Mesenchymal stem cell (in vitro differentiated cells and primary cell): ENCODE results near the gene ANGPTL8.
A peak's percentile ranks its signal among the peaks of the same experiment; 100 is the strongest.

ENCODE experiments used
- DNase-seq: peaks from one replicate; pipeline ENCODE4 v3.0.0-alpha.2; 2013
- H2AFZ ChIP-seq: one replicate; pipeline ENCODE4 v1.6.1; 2013; ENCODE audit warnings: low read depth, mild to moderate bottlenecking, control low read depth, inconsistent platforms, low read length, moderate library complexity
- H2AK5ac ChIP-seq: 2 replicates; pipeline ENCODE4 v1.6.1; 2013; ENCODE audit warnings: low read length, moderate library complexity, mild to moderate bottlenecking, inconsistent platforms; ENCODE audit not compliant: severe bottlenecking
- H2BK120ac ChIP-seq: one replicate; pipeline ENCODE4 v1.6.1; 2013; ENCODE audit warnings: low read depth, mild to moderate bottlenecking, inconsistent platforms, low read length, moderate library complexity
- H2BK12ac ChIP-seq, 2 experiments: one replicate each; pipeline ENCODE4 v1.6.1; 2013; ENCODE audit warnings: inconsistent platforms in 2 of 2, low read length in 2 of 2, mild to moderate bottlenecking in 2 of 2, moderate library complexity in 2 of 2, control low read depth in 1 of 2
- H2BK15ac ChIP-seq: one replicate; pipeline ENCODE4 v1.6.1; 2013; ENCODE audit warnings: mild to moderate bottlenecking, low read depth, inconsistent platforms; ENCODE audit not compliant: poor library complexity, severe bottlenecking
- H2BK5ac ChIP-seq: 2 replicates; pipeline ENCODE4 v1.6.1; 2013; ENCODE audit warnings: low read depth, mild to moderate bottlenecking, low read length, control low read depth, inconsistent platforms; ENCODE audit not compliant: poor library complexity, severe bottlenecking
- H3K14ac ChIP-seq, 2 experiments: one replicate each; pipeline ENCODE4 v1.6.1; 2013; ENCODE audit warnings: inconsistent platforms in 2 of 2, low read length in 2 of 2, control low read depth in 1 of 2, mild to moderate bottlenecking in 1 of 2, moderate library complexity in 1 of 2
- H3K18ac ChIP-seq, 2 experiments: one replicate each; pipeline ENCODE4 v1.6.1; 2013; ENCODE audit warnings: inconsistent platforms in 2 of 2, low read length in 2 of 2, control low read depth in 1 of 2, low read depth in 1 of 2, mild to moderate bottlenecking in 1 of 2
- H3K23ac ChIP-seq, 2 experiments: one replicate each; pipeline ENCODE4 v1.6.1; 2013; ENCODE audit warnings: inconsistent platforms in 2 of 2, low read length in 2 of 2, mild to moderate bottlenecking in 2 of 2, moderate library complexity in 2 of 2, control low read depth in 1 of 2
- H3K27ac ChIP-seq: 2 replicates; pipeline ENCODE4 v1.5.1; 2013; ENCODE audit warnings: mild to moderate bottlenecking, moderate library complexity, low read length, control low read depth, inconsistent platforms; ENCODE audit not compliant: poor library complexity, severe bottlenecking
- H3K27me3 ChIP-seq, 2 experiments: 2 replicates each; pipeline versions ENCODE4 v1.6.1 to v1.7.0; 2013; ENCODE audit warnings: low read length in 2 of 2, mild to moderate bottlenecking in 2 of 2, moderate library complexity in 2 of 2, control low read depth in 1 of 2, inconsistent platforms in 1 of 2; ENCODE audit not compliant: control insufficient read depth in 1 of 2, insufficient read depth in 1 of 2
- H3K36me3 ChIP-seq, 2 experiments: 2 replicates each; pipeline versions ENCODE4 v1.6.1 to v1.7.0; 2013; ENCODE audit warnings: low read length in 2 of 2, control low read depth in 1 of 2, inconsistent platforms in 1 of 2, low read depth in 1 of 2, mild to moderate bottlenecking in 1 of 2; ENCODE audit not compliant: insufficient read depth in 2 of 2, control insufficient read depth in 1 of 2
- H3K4ac ChIP-seq, 2 experiments: one replicate each; pipeline ENCODE4 v1.6.1; 2013; ENCODE audit warnings: inconsistent platforms in 2 of 2, low read length in 2 of 2, mild to moderate bottlenecking in 2 of 2, moderate library complexity in 2 of 2, control low read depth in 1 of 2, low read depth in 1 of 2
- H3K4me1 ChIP-seq: 2 replicates; pipeline ENCODE4 v1.6.1; 2013; ENCODE audit warnings: low read depth, low read length, control low read depth; ENCODE audit not compliant: control insufficient read depth, insufficient read depth
- H3K4me2 ChIP-seq: 2 replicates; pipeline ENCODE4 v1.6.1; 2013; ENCODE audit warnings: low read length, mild to moderate bottlenecking, inconsistent platforms; ENCODE audit not compliant: poor library complexity, severe bottlenecking
- H3K4me3 ChIP-seq, 2 experiments: 2 replicates each; pipeline versions ENCODE4 v1.5.1 to v1.7.0; 2013; ENCODE audit warnings: low read length in 2 of 2, mild to moderate bottlenecking in 2 of 2, control low read depth in 1 of 2, low read depth in 1 of 2; ENCODE audit not compliant: insufficient read depth in 1 of 2
- H3K79me1 ChIP-seq: replicated peaks from 2 replicates; pipeline ENCODE4 v1.6.1; 2013; ENCODE audit warnings: mild to moderate bottlenecking, control low read depth, low read length, inconsistent platforms; ENCODE audit not compliant: poor library complexity, severe bottlenecking
- H3K9ac ChIP-seq: 2 replicates; pipeline ENCODE4 v1.7.0; 2013; ENCODE audit warnings: mild to moderate bottlenecking, low read length, moderate library complexity
- H3K9me3 ChIP-seq: 2 replicates; pipeline ENCODE4 v1.7.0; 2013; ENCODE audit warnings: mild to moderate bottlenecking, low read length; ENCODE audit not compliant: control insufficient read depth
- H4K8ac ChIP-seq: one replicate; pipeline ENCODE4 v1.6.1; 2013; ENCODE audit warnings: inconsistent platforms, mild to moderate bottlenecking, low read length, moderate library complexity
- H4K91ac ChIP-seq: one replicate; pipeline ENCODE4 v1.6.1; 2013; ENCODE audit warnings: mild to moderate bottlenecking, low read length, inconsistent platforms
- WGBS: methylation state at CpG from one replicate; pipeline ENCODE4 v1.1.7; 2013; ENCODE audit warnings: mixed read lengths; 5-methylcytosine and 5-hydroxymethylcytosine counted together

Gene ANGPTL8

GRCh38 chr19:11200931-11201330 is 38.5 kb upstream of the ANGPTL8 start:
- H3K27ac ChIP-seq = no peak overlapping the region
- no peak overlapping the region for H3K4me3 ChIP-seq
- DNase-seq = no peak
- H3K14ac ChIP-seq = no peak overlapping the region
- no peak overlapping the region for H3K23ac ChIP-seq
- WGBS = 95% methylated on average over 9 of the region's 9 CpGs
- H3K27me3 ChIP-seq = no peaks in the 10 kb centered on the region
- no peak overlapping the region for H4K91ac ChIP-seq
- no peak overlapping the region for H2AFZ ChIP-seq
- H3K79me1 ChIP-seq = peaks cover 8% of the 10 kb centered on the region
- peaks cover 10 to 25% of the 10 kb centered on the region in 2 experiments for H3K36me3 ChIP-seq
- H2AK5ac ChIP-seq = peak overlapping the region; percentile 11
- no peak overlapping the region for H4K8ac ChIP-seq
- H2BK15ac ChIP-seq = peak overlapping the region; percentile 26
- no peak overlapping the region for H3K4me2 ChIP-seq
- peak overlapping the region in 1 of 2 experiments; percentile 35 for H3K18ac ChIP-seq
- H3K4ac ChIP-seq = no peak overlapping the region
- peaks cover 37% of the 10 kb centered on the region for H3K4me1 ChIP-seq
- no peak overlapping the region for H2BK120ac ChIP-seq
- no peak overlapping the region for H2BK5ac ChIP-seq
- H3K9me3 ChIP-seq = no peaks in the 10 kb centered on the region
- H2BK12ac ChIP-seq = peak overlapping the region in 1 of 2 experiments; percentile 10
- no peak overlapping the region for H3K9ac ChIP-seq

DNA sequence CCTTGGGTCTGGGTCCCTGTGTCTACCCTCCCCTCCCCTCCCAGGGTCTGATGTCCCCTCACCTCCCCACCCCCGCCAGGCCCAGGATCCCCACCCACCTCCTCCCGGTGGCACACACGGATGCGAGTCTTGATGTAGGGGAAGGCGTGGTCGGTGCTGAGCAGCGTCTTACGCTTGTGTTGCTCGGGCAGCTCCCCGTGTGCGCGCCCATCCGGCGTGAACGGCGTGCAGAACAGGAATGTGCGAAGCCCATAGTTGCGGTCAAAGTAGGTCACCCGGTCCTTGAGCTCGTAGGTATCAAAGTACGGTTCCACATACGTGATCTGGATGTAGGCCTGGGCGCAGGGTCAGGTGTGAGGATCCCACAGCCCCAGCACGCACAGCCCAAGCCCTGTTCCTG is 37.6 kb upstream of the ANGPTL8 start:
- Histone ChIP-seq H2BK5ac (no peak overlapping the region), H2BK12ac (peak overlapping the region in 1 of 2 experiments; percentile 94), H3K36me3 (peaks cover 10 to 25% of the 10 kb centered on the region in 2 experiments), H2BK15ac (no peak overlapping the region), H3K27me3 (no peaks in the 10 kb centered on the region), H3K9me3 (no peaks in the 10 kb centered on the region), H3K4me3 (no peak overlapping the region), H3K23ac (peak overlapping the region in 1 of 2 experiments; percentile 5), H4K91ac (no peak overlapping the region), H3K14ac (no peak overlapping the region), H3K4me1 (peaks cover 30% of the 10 kb centered on the region), H2BK120ac (no peak overlapping the region), H2AFZ (no peak overlapping the region), H2AK5ac (peak overlapping the region; percentile 63), H3K79me1 (peaks cover 8% of the 10 kb centered on the region), H3K4ac (no peak overlapping the region), H3K27ac (no peak overlapping the region), H3K4me2 (no peak overlapping the region), H4K8ac (no peak overlapping the region), H3K9ac (no peak overlapping the region), H3K18ac (no peak overlapping the region)
- WGBS = 94% methylated on average over 23 of the region's 24 CpGs
- DNase-seq = no peak

- 98% methylated on average over 20 of the region's 20 CpGs for WGBS
These were observed 36.8 kb upstream of the ANGPTL8 start for GRCh38 chr19:11202488-11203193.

DNA sequence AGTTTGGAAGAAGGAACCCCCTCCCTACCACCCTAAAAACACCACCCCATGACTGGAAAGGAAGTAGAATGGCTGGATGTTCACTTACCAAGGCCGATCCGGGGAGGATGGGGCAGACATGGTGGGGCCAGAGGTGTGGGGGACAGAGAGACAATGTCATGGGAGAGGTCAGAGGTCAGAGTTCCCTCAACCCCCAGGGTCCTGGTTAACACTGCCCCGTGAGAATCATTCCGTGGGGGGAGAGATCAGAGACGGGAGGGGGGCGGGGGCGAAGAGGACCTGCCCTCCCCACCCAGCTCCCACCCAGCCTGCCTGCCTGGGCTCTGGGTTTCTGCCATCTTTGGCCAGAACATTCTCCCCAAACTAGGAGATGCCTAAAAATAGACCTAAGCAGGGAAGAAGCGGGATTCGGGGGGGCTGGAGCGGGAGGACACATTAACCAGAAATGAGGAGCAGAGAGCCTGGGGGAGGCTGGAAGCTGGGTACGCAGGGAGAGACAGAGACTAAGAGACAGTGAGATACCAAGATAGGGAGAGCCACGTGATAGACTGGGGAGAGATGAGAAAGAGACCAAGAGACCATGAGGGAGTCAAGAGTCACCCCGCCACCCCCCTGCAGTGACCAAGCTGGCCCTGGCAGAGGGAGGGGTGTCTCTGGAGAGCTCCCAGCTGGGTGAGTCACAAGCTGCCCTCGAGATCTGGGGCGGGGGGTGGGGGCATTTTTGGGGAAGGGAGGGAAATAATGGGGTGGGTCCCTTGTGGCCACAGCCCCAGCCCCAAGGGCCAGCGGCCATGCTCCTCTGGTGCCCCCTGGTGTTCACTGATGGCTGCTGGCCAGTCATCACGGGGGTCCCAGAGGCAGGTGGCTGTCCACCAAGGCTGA is 36.0 kb upstream of the ANGPTL8 start:
- Histone ChIP-seq H2BK5ac (no peak overlapping the region), H4K8ac (peak overlapping the region; percentile 91), H3K9ac (peak overlapping the region; percentile 85), H3K27ac (peak overlapping the region; percentile 38), H3K9me3 (no peaks in the 10 kb centered on the region), H3K27me3 (no peaks in the 10 kb centered on the region), H4K91ac (peak overlapping the region; percentile 28), H2AK5ac (peak overlapping the region; percentile 26), H3K4me3 (peak overlapping the region in 1 of 2 experiments; percentile 23), H3K4me2 (no peak overlapping the region), H2BK15ac (peak overlapping the region; percentile 31), H3K18ac (peak overlapping the region; percentile 12 to 89), H2AFZ (no peak overlapping the region), H2BK12ac (peak overlapping the region; percentile 78 to 88), H3K4me1 (peaks cover 28% of the 10 kb centered on the region), H3K23ac (no peak overlapping the region), H3K79me1 (peaks cover 6% of the 10 kb centered on the region), H3K14ac (peak overlapping the region in 1 of 2 experiments; percentile 63), H2BK120ac (peak overlapping the region; percentile 69), H3K36me3 (peaks cover 10 to 27% of the 10 kb centered on the region in 2 experiments), H3K4ac (peak overlapping the region; percentile 52 to 71)
- 35% methylated on average over 12 of the region's 17 CpGs for WGBS
- DNase-seq = peak; percentile 93

More at GRCh38 chr19:11202488-11203193, 36.8 kb upstream of the ANGPTL8 start:
- Histone ChIP-seq H3K27me3 (no peaks in the 10 kb centered on the region), H3K23ac (no peak overlapping the region), H2BK5ac (no peak overlapping the region), H4K8ac (peak overlapping the region; percentile 91), H3K4me3 (no peak overlapping the region), H2AFZ (no peak overlapping the region), H3K9ac (peak overlapping the region; percentile 85), H3K18ac (peak overlapping the region; percentile 42 to 89), H3K4me2 (no peak overlapping the region), H3K27ac (no peak overlapping the region), H3K36me3 (peaks cover 10 to 25% of the 10 kb centered on the region in 2 experiments), H2BK12ac (peak overlapping the region; percentile 78 to 88), H3K14ac (peak overlapping the region in 1 of 2 experiments; percentile 63), H2BK15ac (peak overlapping the region; percentile 97), H3K79me1 (peaks cover 6% of the 10 kb centered on the region), H3K9me3 (no peaks in the 10 kb centered on the region), H4K91ac (peak overlapping the region; percentile 28), H3K4ac (peak overlapping the region; percentile 52 to 71), H2AK5ac (peak overlapping the region; percentile 26), H3K4me1 (peaks cover 30% of the 10 kb centered on the region), H2BK120ac (peak overlapping the region; percentile 69)
- DNase-seq = no peak
